GM19324 (cell line): ENCODE results near the gene NIP7.
A peak's percentile ranks its signal among the peaks of the same experiment; 100 is the strongest.

Source experiments
- ATAC-seq: cut with Tn5 transposase; IDR thresholded peaks from one replicate; pipeline ENCODE4 v1.9.1; 2021; ENCODE audit warnings: mild to moderate bottlenecking, moderate library complexity; ENCODE audit not compliant: unreplicated experiment, low FRiP score

The NIP7 gene

DNA sequence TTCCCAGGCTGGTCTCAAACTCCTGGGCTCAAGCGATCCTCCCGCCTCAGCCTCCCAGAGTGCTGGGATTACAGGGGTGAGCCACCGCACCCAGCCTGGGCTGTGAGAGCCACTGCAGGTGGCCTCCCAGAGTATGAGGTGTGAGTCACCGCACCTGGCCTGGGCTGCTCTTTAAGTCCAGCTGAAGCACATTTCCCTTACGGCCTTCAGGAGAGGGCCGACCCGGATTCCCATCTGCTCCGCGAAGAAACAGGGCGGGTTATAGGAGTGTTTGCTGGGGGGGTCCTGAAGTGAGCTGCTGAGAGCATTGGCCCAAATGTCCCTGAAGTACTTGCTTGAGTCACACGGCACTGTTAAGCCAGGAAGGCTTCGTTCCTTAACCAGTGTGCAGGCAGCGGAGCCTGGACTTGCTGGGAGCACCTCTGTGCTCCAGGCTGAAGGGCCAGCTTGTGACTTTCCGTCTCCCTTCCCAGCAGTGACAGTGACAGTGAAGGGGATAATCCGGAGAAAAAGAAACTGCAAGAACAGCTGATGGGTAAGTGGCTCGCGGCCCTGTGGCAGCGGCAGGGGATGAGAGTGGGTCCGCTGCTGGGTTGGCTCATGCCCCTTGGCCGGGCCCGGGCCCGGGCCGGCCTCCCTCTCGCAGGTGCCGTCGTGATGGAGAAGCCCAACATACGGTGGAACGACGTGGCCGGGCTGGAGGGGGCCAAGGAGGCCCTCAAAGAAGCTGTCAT is 21.2 kb upstream of the NIP7 start:
- ATAC-seq: no peak

DNA sequence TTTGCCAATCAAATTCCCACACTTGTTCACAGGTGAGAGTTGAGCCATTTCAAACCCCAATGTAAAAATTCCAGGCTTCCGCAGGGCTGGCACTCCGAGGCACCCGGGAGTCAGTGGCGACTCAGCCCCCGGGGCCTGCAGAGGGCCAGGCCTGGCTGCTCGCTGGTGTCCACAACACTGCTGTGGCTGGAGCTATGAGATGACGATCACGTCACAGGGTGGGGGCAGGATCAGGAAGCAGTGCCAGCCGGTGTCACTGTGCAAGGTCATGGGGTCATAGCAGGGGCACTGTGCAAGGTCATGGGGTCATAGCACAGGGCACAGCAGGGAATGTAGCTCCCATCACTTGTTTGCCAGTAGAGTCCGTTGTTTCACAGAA is 20.7 kb upstream of the NIP7 start:
- no peak for ATAC-seq

DNA sequence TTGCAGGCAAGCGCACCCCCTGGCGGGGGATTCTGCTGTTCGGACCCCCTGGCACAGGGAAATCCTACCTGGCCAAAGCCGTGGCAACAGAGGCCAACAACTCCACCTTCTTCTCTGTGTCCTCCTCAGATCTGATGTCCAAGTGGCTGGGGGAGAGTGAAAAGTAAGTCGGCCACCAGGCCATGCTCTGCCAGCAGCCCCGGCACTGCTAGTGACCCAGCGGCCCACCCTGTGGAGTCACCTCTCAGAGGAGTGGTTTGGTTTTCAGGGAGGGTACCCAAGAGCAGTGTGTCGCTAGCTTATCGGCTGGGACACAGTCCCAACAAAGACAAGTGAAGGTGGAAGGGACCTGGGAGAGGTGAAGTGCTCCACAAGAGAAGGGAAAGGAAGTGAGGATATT is 20.2 kb upstream of the NIP7 start:
- no peak for ATAC-seq

DNA sequence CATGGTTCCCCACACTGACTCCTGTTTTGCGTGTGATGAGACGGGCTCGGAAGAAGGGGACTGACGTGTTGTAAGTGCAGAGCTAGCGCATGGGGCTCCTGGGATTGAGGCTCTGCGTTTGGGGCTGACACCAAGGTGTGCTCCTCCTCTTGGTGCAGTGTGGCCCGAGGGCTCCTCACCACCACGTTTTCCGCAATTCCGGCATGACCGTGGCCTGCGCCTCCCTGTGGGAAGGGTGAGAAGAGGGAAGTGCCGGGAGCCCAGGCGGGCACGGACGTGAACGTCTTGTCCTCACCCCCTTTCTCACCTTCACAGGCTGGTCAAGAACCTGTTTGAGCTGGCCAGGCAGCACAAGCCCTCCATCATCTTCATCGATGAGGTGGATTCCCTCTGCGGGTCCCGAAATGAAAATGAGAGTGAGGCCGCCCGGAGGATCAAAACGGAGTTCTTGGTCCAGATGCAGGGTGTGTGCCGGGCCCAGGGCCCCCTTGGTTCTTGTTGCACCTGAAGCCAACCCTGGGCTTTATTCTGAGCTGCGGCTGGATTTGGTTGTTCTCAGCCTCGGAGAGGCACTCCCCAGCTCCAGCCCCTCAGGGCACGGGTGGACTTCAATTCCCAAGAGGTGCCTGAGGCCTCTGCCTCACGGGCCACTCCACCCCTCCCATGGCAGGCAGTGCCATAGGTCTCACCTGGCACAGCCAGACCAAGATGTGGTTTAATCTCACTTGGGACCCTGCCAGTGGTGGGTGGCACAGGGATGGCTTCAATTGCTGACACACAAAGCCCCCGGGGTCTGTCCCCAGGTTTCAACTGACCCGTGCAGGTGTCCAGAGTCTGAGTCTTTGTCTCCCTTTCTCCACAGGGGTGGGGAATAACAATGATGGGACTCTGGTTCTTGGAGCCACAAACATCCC is 19.5 kb upstream of the NIP7 start:
- no peak for ATAC-seq

DNA sequence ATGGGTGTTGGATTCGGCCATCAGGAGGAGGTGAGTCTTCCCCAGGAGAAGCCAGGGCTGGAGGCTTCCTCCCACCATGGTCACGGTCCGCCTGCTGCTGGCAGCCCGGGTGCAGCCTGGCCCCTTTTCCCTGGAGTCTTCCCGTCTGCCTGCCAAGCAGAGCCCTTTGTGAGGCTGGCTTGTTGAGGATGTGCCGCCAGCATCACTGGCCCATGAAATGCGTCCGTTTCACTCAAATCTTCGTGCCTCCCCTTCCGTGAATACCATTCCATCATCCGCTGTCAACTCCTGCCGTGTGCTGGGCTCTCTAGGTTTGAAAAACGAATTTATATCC is 18.9 kb upstream of the NIP7 start:
- no peak for ATAC-seq

DNA sequence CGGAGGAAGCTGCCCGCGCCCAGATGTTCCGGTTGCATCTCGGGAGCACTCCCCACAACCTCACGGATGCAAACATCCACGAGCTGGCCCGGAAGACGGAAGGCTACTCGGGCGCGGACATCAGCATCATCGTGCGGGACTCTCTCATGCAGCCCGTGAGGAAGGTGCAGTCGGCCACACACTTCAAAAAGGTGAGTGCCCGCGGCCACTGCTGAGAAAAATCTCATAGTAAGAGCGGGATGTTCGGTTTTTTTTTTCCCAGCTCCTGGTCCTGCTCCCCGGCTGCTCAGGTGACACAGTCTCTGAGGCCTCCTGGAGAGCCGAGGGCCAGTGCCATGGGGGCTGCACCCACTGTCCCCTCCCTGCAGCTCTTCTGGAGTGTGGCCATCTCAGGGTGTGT is 18.5 kb upstream of the NIP7 start:
- no peak for ATAC-seq

DNA sequence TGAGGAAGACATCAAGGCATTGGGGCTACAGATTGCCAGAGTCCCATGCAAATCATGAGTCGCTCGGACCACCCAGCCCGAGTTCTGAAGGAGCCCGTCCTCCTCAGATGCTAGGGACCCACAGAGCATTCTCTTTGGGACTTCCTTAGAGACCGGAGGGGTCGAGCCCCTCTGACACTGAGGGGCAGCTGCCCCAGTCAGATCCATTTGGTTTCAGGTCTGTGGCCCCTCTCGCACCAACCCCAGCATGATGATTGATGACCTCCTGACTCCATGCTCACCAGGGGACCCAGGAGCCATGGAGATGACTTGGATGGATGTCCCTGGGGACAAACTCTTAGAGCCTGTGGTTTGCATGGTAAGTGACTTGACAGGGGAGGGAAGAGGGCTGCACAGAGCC is 17.2 kb upstream of the NIP7 start:
- ATAC-seq: no peak

DNA sequence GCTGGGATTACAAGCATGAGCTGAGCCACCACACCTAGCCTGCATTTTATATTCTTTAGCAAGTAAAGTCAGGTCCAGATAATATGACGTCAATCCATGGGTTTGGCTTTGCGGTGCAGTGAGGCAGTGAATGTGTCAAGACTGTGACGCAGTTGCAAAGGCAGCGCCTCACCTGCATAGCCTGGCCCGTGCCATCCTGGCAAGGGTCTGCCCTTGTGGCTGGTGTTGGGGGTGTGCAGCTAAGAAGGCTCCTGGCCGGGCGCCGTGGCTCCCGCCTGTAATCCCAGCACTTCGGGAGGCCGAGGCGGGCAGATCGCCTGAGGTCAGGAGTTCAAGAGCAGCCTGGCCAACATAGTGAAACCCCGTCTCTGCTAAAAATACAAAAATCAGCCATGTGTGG is 16.2 kb upstream of the NIP7 start:
- no peak for ATAC-seq

DNA sequence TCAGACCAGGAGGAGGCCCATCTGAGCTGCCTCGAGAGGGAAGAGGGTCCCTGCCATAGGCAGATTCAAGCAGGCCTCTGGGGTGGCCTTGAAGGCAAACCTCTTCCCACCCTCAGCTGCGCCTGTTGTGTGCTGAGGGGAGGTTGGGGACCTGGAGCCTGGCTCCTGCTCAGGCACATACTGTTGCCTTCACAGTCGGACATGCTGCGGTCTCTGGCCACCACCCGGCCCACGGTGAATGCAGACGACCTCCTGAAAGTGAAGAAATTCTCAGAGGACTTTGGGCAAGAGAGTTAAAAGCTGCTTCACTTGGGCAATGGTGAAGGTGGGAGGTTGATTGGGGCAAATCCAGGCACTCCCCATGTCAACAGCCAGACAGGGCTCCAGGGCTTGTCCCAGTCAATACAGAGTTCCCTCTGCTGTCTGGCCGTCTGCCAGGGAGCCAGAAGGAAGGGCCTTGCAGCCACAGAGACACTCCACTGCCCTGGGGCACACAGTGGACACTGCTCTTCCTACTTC is 15.5 kb upstream of the NIP7 start:
- no peak for ATAC-seq

DNA sequence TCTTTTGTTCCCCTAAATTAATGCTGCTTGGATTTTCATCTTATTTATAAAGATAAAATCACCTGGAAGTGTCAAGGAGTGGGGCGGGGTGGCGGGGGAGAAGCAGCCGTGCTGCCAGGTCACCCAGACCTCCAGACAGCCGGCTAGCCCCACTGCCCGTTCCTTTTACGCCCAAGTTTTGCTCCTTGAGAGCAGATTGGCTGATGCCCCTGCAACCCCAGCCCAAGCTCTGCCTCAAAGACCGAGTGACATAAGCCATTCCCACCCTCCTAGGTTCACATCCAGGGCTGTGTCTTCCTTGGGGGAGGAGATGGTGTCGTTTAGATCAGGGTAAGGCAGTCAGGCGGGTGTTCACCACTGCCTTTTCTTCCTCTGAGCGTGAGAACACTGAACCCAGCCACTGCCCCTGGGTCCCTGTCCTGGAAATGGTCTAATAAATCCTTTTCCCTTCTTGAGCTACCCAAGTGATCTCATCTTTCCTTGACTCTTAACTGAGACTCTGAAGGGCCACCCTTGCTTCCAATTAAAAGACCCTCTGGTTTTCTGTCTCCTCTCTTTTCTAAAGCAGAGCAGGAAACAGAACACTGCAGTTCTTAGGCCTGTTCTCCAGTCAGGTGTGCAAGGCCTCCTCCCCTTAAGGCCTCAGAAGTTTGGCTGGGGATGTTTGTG is 14.9 kb upstream of the NIP7 start:
- no peak for ATAC-seq

DNA sequence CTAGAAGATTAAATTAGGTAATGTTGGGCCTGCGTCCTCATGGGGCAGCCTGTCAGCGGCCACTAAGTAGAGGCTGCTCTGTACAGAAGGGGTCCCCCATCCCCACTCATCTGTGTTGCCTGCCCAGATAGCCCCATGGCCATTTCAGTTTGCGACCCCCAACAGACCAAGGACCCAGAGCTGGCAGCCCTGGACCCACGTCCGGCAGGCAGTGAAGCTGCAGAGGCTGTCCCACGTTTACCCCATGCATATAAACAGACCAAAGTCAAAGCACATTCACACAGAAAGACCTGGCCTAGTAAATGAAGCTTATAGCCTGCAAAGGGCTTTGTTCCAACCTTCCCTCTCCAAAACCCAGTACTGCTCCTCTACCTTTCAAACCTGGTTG is 13.8 kb upstream of the NIP7 start:
- ATAC-seq: no peak

DNA sequence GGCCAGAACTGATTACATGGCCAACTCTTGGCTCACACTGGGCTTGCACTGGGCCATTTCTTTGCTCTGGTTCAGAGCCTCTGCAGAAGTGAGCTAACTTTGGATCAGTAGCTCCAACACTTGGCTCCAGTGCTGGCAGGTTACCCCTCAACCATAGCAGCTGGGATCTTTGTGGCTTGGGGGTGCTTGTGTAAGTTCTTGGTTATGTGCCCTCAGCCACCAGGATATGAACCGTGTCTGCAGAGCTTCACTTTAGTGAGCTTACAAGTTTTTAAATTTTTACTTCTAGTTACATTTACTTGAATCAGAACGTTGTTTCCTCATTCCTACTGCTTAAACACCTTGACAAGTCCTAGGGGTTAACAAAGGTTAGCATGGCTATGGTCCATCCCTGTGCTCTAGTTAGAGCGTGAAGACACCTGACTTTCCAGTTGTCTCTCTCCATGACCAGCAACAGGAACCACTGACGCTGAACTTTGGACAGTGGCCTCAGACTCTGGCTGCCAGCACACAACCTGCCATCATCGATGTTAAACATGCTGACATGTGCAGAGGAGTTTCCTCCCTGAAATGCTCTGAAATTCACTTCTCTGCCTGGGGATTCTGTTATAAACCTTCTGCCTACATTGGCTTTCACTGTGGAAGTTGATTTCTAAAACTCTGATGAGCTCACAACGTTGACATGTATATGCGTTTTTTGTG is 13.2 kb upstream of the NIP7 start:
- ATAC-seq: no peak

DNA sequence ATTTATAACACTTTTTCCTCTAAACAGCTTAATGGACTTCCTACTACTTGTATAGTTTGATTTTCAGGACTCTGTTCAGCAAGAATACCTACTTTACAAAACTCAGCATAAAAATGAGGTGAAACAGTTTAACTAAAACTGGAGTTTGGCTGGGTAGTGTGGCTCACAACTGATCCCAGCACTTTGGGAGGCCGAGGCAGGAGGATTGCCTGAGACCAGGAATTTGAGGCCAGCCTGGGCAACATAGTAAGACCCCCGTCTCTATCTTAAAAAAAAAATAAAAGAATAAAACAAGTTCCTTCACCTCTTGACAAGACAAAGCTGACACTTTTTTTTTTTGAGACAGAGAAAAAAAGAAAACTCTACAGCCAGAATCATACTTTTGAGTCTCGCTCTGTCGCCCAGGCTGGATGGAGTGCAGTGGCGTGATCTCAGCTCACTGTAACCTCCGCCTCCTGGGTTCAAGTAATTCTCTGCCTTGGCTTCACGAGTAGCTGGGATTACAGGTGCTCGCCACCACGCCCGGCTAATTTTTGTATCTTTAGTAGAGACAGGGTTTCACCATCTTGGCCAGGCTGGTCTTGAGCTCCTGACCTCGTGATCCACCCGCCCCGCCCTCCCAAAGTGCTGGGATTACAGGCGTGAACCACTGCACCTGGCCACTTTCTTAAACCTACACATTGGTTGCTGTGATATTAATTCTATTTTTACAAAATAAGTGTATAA is 11.8 kb upstream of the NIP7 start:
- no peak for ATAC-seq

DNA sequence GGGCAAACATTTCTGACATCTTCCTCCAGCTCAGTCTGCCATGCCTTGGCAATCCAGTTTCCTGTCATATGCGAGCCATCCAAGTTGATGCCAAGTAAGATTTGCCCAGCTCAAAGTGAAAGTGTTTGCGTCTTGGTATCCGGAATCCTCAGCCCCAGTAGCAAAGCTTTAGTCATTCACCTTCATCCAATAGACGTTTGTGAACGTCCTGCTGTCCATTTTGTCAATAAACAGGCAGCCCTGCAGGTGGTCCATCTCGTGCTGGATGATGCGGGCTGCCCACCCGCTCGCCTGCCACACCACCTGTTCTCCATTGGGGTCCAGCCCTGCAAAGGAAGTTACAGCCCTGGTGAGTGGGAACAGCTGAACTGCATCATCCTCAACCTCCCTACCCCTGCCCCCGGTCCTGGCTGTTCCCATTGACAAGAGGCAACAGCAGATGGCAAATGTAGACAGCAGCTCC is 10.7 kb upstream of the NIP7 start:
- no peak for ATAC-seq

DNA sequence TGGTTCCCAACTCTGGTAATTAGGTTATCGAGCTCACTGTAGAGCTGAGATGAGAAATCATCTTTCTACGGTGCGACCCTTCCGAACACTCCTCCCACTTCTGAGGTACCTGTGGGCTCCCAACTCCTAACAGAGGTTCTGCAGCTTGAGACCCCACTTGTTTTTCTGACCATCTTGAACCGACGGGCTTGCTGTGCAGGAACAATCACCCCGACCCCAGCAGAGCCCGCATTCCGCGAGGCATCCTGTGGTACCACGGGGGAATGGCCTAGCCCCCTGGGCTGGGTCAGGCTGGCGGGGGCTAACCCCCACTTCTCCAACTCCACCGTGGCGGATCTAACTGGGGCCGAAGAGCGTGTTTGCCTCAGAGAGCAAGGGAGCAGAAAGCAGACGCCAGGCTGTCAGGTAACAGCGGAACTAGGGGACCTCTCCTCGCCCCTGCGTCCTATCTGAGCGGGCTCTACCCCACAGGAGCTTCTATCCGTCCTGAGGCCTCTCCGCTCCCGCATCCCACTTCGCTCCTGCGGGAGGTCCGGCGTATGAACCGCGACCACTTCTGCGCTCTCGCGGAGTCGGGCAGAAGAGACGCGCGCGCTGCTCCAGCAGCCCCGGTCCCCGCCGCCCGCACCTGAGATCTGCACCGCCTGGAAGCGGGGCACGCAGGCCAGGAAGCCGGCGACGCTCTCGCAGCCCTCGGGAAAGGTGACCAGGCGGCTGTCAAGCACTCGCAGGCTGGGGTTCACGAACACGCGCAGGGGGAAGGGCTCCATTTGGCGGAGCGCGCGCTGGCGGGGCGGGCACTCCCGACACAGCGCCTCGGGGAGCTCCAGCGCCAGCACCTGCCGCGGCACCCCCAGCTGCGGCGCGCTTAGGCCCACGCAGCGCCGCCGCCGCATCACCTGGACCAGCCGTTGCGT is 9.9 kb upstream of the NIP7 start:
- peak; percentile 8 for ATAC-seq

DNA sequence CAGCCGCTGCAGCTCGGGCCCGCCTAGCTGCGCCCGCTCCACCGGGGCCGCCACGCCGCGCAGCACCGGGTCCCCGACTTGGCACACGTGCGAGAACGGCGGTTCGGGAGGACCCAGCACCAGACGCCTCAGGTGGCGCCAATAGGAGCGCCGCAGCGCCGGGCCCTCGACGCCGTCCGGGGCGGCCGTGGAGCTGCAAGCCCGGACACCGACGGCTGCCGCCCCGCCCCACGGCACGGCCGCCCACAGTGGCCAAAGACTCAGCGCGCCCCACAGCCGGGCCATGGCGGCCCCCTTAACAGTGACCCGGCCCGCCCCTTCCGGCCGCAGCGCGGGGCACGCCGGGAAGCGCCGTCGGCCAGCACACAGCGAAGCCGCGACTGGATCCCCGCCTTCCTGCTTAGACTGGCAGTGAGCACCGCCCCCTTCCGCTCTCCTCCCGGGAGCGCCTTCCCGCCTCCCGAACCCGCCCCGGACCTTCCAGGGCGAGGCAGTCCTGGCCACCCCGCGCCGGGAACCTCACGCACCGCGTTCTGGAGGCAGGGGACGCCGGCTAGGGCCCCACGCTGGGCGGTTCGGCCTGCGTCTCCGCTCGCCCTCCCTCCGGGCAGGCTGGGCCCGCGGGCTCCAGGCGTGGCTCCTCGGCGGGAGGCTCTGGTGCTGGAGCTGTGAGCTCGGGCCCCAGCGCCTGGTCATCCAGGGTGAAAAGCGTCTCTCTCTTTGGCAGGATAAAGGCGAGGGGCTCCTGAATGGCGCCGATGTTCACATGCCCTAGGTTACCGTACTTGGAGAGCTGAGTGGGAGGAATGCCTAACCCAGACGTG is 9.1 kb upstream of the NIP7 start, which contains the start of gene PDF:
TSS of gene PDF (minus strand) at position 303 of the 824 bp plus-strand sequence. CDS start at position 285, 18 bp downstream.
- peak; percentile 94 for ATAC-seq

DNA sequence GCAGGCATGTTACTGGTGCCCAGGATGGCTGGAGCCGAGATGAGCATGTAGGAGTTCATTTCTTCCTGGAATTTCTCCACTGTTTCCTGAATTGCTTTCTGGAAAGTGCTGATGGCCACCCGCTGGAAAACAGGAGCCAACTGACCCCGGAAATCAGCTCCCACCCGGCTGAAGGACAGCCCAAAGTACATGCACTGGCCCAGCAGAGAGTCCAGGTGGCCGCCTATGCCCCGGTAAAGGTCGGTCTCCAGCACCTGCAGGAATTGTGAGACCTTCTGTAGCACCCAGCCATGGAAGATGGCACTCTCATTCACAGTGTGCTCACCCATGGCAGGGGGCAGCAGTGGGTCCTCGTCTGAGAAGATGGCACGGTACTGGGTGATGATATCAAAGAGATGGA is 4.9 kb upstream of the NIP7 start:
- ATAC-seq: no peak
